Prostate gland (tissue), 2 donors: Measurements from ENCODE around the gene ULBP1.

ENCODE experiments used
- CTCF ChIP-seq, 4 experiments: fragments of 200-600 bp in 2 of 4; fragments of 450-650 bp in 2 of 4; sonication (generic) in 2 of 4; IDR thresholded peaks; 1 replicate in 3 of 4; 2 replicates in 1 of 4; pipeline ENCODE4 v1.5.1; 2016 to 2019; ENCODE audit warnings: antibody characterized with exemption in 4 of 4, mild to moderate bottlenecking in 2 of 4, moderate library complexity in 2 of 4
- POLR2A ChIP-seq: fragments of 450-650 bp; IDR thresholded peaks from one replicate; pipeline ENCODE4 v1.6.1; 2016; ENCODE audit warnings: antibody characterized with exemption, mild to moderate bottlenecking
- POLR2AphosphoS5 ChIP-seq: sonication (generic); formaldehyde crosslinking; IDR thresholded peaks from one replicate; pipeline ENCODE4 v1.6.1; 2017; ENCODE audit warnings: antibody characterized with exemption

DNA sequence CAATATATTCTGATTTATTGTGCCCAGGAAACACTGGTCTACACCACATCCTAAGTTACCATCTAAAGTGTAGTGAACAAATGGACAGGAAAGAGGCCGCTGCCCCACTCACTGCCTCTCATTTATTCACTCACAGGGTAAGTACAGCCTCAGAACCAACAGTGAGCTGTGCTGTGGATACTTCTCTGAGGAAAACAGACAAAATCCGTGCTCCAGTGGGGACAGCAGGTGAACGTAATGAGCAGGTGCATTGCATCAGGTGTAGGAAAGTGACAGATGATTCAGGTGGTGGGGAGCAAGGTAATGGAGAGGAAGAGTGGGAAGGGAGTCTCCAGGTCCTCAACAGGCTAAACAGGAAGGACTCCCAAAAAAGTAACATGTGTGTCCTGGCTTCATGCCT, 30.3 kb upstream of the ULBP1 start:
- TF ChIP-seq CTCF (IDR thresholded peaks at IDR 0.05) (no peak), POLR2A (no peak), POLR2AphosphoS5 (no peak)
